Upper lobe of left lung (tissue), 6 donors: ENCODE data around the gene CHRNE. TPM values are rescaled to one million over a fixed set of nuclear protein-coding genes. Genes with fewer than 3 reads are reported as not detected.
A peak's percentile ranks its signal among the peaks of the same experiment; 100 is the strongest.

Experiments used
- ATAC-seq, 2 donors: fragments of 200-7000 bp; cut with Tn5 transposase; one replicate each; pipeline ENCODE4 v1.9.1; 2022; ENCODE audit warnings: mild to moderate bottlenecking in 2 of 2, moderate library complexity in 2 of 2; ENCODE audit not compliant: low FRiP score in 2 of 2
- DNase-seq, 2 donors: peaks; one replicate each; pipeline ENCODE4 v3.0.0-alpha.2; 2019 to 2020
- H3K27ac ChIP-seq, 4 donors: fragments of 200-600 bp; sonication (generic); one replicate each; pipeline ENCODE4 v1.5.1; 2016 to 2019
- H3K27me3 ChIP-seq, 4 donors: fragments of 200-600 bp; sonication (generic); one replicate each; pipeline ENCODE4 v1.5.1; 2017 to 2019
- H3K36me3 ChIP-seq, 4 donors: fragments of 200-600 bp; sonication (generic); one replicate each; pipeline ENCODE4 v1.5.1; 2016 to 2019
- H3K4me1 ChIP-seq, 4 donors: fragments of 200-600 bp; sonication (generic); one replicate each; pipeline ENCODE4 v1.5.1; 2018 to 2019
- H3K4me3 ChIP-seq, 4 donors: fragments of 200-600 bp; sonication (generic); one replicate each; pipeline ENCODE4 v1.5.1; 2017 to 2019; ENCODE audit warnings: mild to moderate bottlenecking in 2 of 4, moderate library complexity in 1 of 4
- H3K9me3 ChIP-seq, 4 donors: fragments of 200-600 bp; sonication (generic); one replicate each; pipeline ENCODE4 v1.5.1; 2018 to 2019
- CTCF ChIP-seq, 6 experiments: fragments of 450-650 bp in 4 of 6; fragments of 200-600 bp in 2 of 6; sonication (generic) in 2 of 6; IDR thresholded peaks; one replicate each; pipeline ENCODE4 v1.5.1; 2016 to 2019; ENCODE audit warnings: antibody characterized with exemption in 6 of 6
- EP300 ChIP-seq, 4 donors: sonication (generic); formaldehyde crosslinking; IDR thresholded peaks; one replicate each; pipeline ENCODE4 v1.5.1; 2017; ENCODE audit warnings: antibody characterized with exemption in 4 of 4, control low read depth in 2 of 4
- POLR2A ChIP-seq, 4 donors: fragments of 450-650 bp; IDR thresholded peaks; one replicate each; pipeline ENCODE4 v1.5.1; 2016 to 2017; ENCODE audit warnings: antibody characterized with exemption in 4 of 4, mild to moderate bottlenecking in 2 of 4
- POLR2AphosphoS5 ChIP-seq, 2 donors: sonication (generic); formaldehyde crosslinking; IDR thresholded peaks; one replicate each; pipeline ENCODE4 v1.5.1; 2017; ENCODE audit warnings: antibody characterized with exemption in 2 of 2
- WGBS, 2 donors: methylation state at CpG; one replicate each; pipeline ENCODE4 v1.1.5; 2017 to 2018; 5-methylcytosine and 5-hydroxymethylcytosine counted together
- total RNA-seq, 6 donors: library from RNA; depleted of rRNA in 4 of 6; stranded (reverse); fragments of >200 nt in 4 of 6; gene quantifications; one replicate each; pipeline versions ENCODE4 v1.1.0 to v1.2.1, GENCODE V29; 2016 to 2021
- donor health status: DM: no; HTN: no; CAD: no; lungs with moderate emphysema.
- donor health status: DM: no; HTN: yes; CAD: no; lungs with severe emphysema.

Gene CHRNE
- total RNA-seq, 6 donors from 2014 or later = 0.61 to 1.7 (median 1.2) TPM; not detected in 2

- no peaks in the 10 kb centered on the region for H3K9me3 ChIP-seq
- ATAC-seq (no peak), DNase-seq (no peak)
- no peak overlapping the region for H3K4me3 ChIP-seq
- H3K4me1 ChIP-seq = peaks cover 28 to 55% (median 37%) of the 10 kb centered on the region in 4 donors
- no peaks in the 10 kb centered on the region for H3K27me3 ChIP-seq
- H3K36me3 ChIP-seq = no peaks in the 10 kb centered on the region
- TF ChIP-seq POLR2A (IDR thresholded peaks at IDR 0.05) (no peak), CTCF (IDR thresholded peaks at IDR 0.05) (no peak), POLR2AphosphoS5 (IDR thresholded peaks at IDR 0.05) (no peak), EP300 (IDR thresholded peaks at IDR 0.05) (no peak)
- WGBS, 2 donors = 87 to 89% methylated on average over 16 of the region's 16 CpGs
- peak overlapping the region in 3 of 4 donors; percentile 35 to 83 (median 76) for H3K27ac ChIP-seq
Measured at GRCh38 chr17:4861052-4861451, 41.8 kb downstream of the CHRNE start.

GRCh38 chr17:4860651-4861050, 42.2 kb downstream of the CHRNE start:
- Histone ChIP-seq H3K4me3 (peak overlapping the region in 3 of 4 donors; percentile 19 to 31 (median 24)), H3K36me3 (no peaks in the 10 kb centered on the region), H3K9me3 (no peaks in the 10 kb centered on the region), H3K27me3 (no peaks in the 10 kb centered on the region), H3K27ac (peak overlapping the region in 3 of 4 donors; percentile 35 to 83 (median 76)), H3K4me1 (peaks cover 28 to 58% (median 39%) of the 10 kb centered on the region in 4 donors)
- no peak for DNase-seq
- ATAC-seq = no peak
- TF ChIP-seq EP300 (IDR thresholded peaks at IDR 0.05) (no peak), CTCF (IDR thresholded peaks at IDR 0.05) (no peak), POLR2AphosphoS5 (IDR thresholded peaks at IDR 0.05) (no peak), POLR2A (IDR thresholded peaks at IDR 0.05) (no peak)
- 86 to 89% methylated on average over 8 to 9 of the region's 9 CpGs for WGBS, 2 donors

- H3K4me1 ChIP-seq = peaks cover 28 to 60% (median 39%) of the 10 kb centered on the region in 4 donors
- H3K9me3 ChIP-seq = no peaks in the 10 kb centered on the region
- no peaks in the 10 kb centered on the region for H3K36me3 ChIP-seq
- no peaks in the 10 kb centered on the region for H3K27me3 ChIP-seq
- DNase-seq (no peak), ATAC-seq (no peak)
- H3K27ac ChIP-seq = peak overlapping the region in 3 of 4 donors; percentile 15 to 83 (median 76)
- TF ChIP-seq POLR2A (IDR thresholded peaks at IDR 0.05) (no peak), CTCF (IDR thresholded peaks at IDR 0.05) (no peak), EP300 (IDR thresholded peaks at IDR 0.05) (no peak)
- WGBS, 2 donors = 73 to 79% methylated on average over 32 of the region's 32 CpGs
- peak overlapping the region in 3 of 4 donors; percentile 19 to 31 (median 24) for H3K4me3 ChIP-seq
Measured at GRCh38 chr17:4859816-4860625, 42.9 kb downstream of the CHRNE start.

GRCh38 chr17:4858882-4859260, 44.0 kb downstream of the CHRNE start:
- H3K36me3 ChIP-seq = no peaks in the 10 kb centered on the region
- peak in 1 of 2 donors; percentile 69 for DNase-seq
- ATAC-seq = peak; percentile 35 to 70
- peak in 1 of 2 donors; percentile 72 for TF ChIP-seq POLR2AphosphoS5 (IDR thresholded peaks at IDR 0.05)
- no peak for TF ChIP-seq CTCF (IDR thresholded peaks at IDR 0.05)
- peaks cover 36 to 70% (median 50%) of the 10 kb centered on the region in 4 donors for H3K4me1 ChIP-seq
- WGBS, 2 donors = 17 to 19% methylated on average over 5 of the region's 5 CpGs
- no peaks in the 10 kb centered on the region for H3K9me3 ChIP-seq
- peak overlapping the region in 3 of 4 donors; percentile 19 to 31 (median 24) for H3K4me3 ChIP-seq
- H3K27ac ChIP-seq = peak overlapping the region; percentile 58 to 83 (median 74)
- no peaks in the 10 kb centered on the region for H3K27me3 ChIP-seq
